ENCODE data around the gene RPL27A. TPM values are rescaled to one million over a fixed set of nuclear protein-coding genes. Genes with fewer than 3 reads are reported as not detected.

RPL27A gene
- total and polyA plus RNA-seq, 7 donors, result 1,472 to 4,200 (median 2,262) TPM

- no peaks in the 10 kb centered on the region for H3K27me3 ChIP-seq
- H3K9me3 ChIP-seq, result no peaks in the 10 kb centered on the region
- 58 to 77% methylated on average over 4 of the region's 4 CpGs for WGBS, 2 donors
- H3K27ac ChIP-seq, result peak overlapping the region; percentile 90 to 98 (median 96)
- intact Hi-C loops (cut with DNase I), result no loop called here
- H3K4me1 ChIP-seq, result peaks cover 0 to 100% (median 98%) of the 10 kb centered on the region in 4 donors
- H3K4me3 ChIP-seq, result no peak overlapping the region
- TF ChIP-seq POLR2AphosphoS5 (IDR thresholded peaks at IDR 0.05), result peak; percentile 33 to 79 (median 64)
- no peak for TF ChIP-seq CTCF (IDR thresholded peaks at IDR 0.05)
- TF ChIP-seq EP300 (IDR thresholded peaks at IDR 0.05), result peak in 2 of 4 donors; percentile 38 to 54
- H3K36me3 ChIP-seq, result peaks cover 12 to 36% (median 20%) of the 10 kb centered on the region in 4 donors
- peak; percentile 92 for DNase-seq
Observed at GRCh38 chr11:8719211-8719649, 36.6 kb downstream of the RPL27A start.

- intact Hi-C loops (cut with DNase I), result no loop called here
- H3K36me3 ChIP-seq, result peaks cover 12 to 36% (median 20%) of the 10 kb centered on the region in 4 donors
- no peak overlapping the region for H3K4me3 ChIP-seq
- TF ChIP-seq POLR2AphosphoS5 (IDR thresholded peaks at IDR 0.05) (peak in 1 of 4 donors; percentile 46), EP300 (IDR thresholded peaks at IDR 0.05) (no peak), CTCF (IDR thresholded peaks at IDR 0.05) (no peak), POLR2A (IDR thresholded peaks at IDR 0.05) (no peak)
- peaks cover 0 to 100% (median 98%) of the 10 kb centered on the region in 4 donors for H3K4me1 ChIP-seq
- DNase-seq, result no peak
- H3K27me3 ChIP-seq, result no peaks in the 10 kb centered on the region
- 64 to 71% methylated on average over 3 of the region's 3 CpGs for WGBS, 2 donors
- H3K9me3 ChIP-seq, result no peaks in the 10 kb centered on the region
- peak overlapping the region; percentile 90 to 98 (median 96) for H3K27ac ChIP-seq
Observed at GRCh38 chr11:8719721-8720120, 37.1 kb downstream of the RPL27A start.

GRCh38 chr11:8720352-8720751 is 37.8 kb downstream of the RPL27A start:
- intact Hi-C loops (cut with DNase I), result no loop called here
- H3K27me3 ChIP-seq, result no peaks in the 10 kb centered on the region
- H3K4me1 ChIP-seq, result peaks cover 0 to 97% (median 96%) of the 10 kb centered on the region in 4 donors
- H3K4me3 ChIP-seq, result no peak overlapping the region
- H3K36me3 ChIP-seq, result peaks cover 11 to 36% (median 16%) of the 10 kb centered on the region in 4 donors
- H3K9me3 ChIP-seq, result no peaks in the 10 kb centered on the region
- peak overlapping the region; percentile 90 to 98 (median 96) for H3K27ac ChIP-seq
- 62 to 64% methylated on average over 3 of the region's 3 CpGs for WGBS, 2 donors
- TF ChIP-seq POLR2AphosphoS5 (IDR thresholded peaks at IDR 0.05) (no peak), POLR2A (IDR thresholded peaks at IDR 0.05) (no peak), CTCF (IDR thresholded peaks at IDR 0.05) (no peak), EP300 (IDR thresholded peaks at IDR 0.05) (no peak)
- DNase-seq, result no peak

- Histone ChIP-seq H3K36me3 (peaks cover 8 to 36% (median 17%) of the 10 kb centered on the region in 4 donors), H3K27ac (peak overlapping the region; percentile 90 to 98 (median 96)), H3K27me3 (no peaks in the 10 kb centered on the region), H3K9me3 (no peaks in the 10 kb centered on the region), H3K4me3 (no peak overlapping the region), H3K4me1 (peaks cover 0 to 90% (median 89%) of the 10 kb centered on the region in 4 donors)
- TF ChIP-seq POLR2A (IDR thresholded peaks at IDR 0.05), result no peak
- TF ChIP-seq POLR2AphosphoS5 (IDR thresholded peaks at IDR 0.05), result no peak
- TF ChIP-seq CTCF (IDR thresholded peaks at IDR 0.05), result no peak
- no peak for TF ChIP-seq EP300 (IDR thresholded peaks at IDR 0.05)
- intact Hi-C loops (cut with DNase I), result no loop called here
- DNase-seq, result no peak
- WGBS, 2 donors, result 30 to 53% methylated on average over 4 to 5 of the region's 5 CpGs
Observed at GRCh38 chr11:8720868-8721608, 38.4 kb downstream of the RPL27A start.
